Muscle of leg (tissue), 11 donors: ENCODE results near the gene MAP2K5. TPM values are rescaled to one million over a fixed set of nuclear protein-coding genes. Genes with fewer than 3 reads are reported as not detected.

Experiments
- DNase-seq: peaks from one replicate; pipeline ENCODE4 v3.0.0; 2013
- H3K27ac ChIP-seq: one replicate; pipeline ENCODE4 v1.5.1; 2013; ENCODE audit warnings: mild to moderate bottlenecking, low read length, control low read depth
- H3K27me3 ChIP-seq: one replicate; pipeline ENCODE4 v1.6.1; 2013; ENCODE audit warnings: low read length; ENCODE audit not compliant: control insufficient read depth, insufficient read depth
- H3K36me3 ChIP-seq: one replicate; pipeline ENCODE4 v1.6.1; 2013; ENCODE audit warnings: low read length; ENCODE audit not compliant: control insufficient read depth, insufficient read depth
- H3K4me1 ChIP-seq: one replicate; pipeline ENCODE4 v1.6.1; 2013; ENCODE audit warnings: low read length; ENCODE audit not compliant: control insufficient read depth, insufficient read depth
- H3K4me3 ChIP-seq: one replicate; pipeline ENCODE4 v1.5.1; 2013; ENCODE audit warnings: low read length, control low read depth
- H3K9me3 ChIP-seq: replicated peaks from 2 replicates; pipeline ENCODE4 v1.6.1; 2013; ENCODE audit warnings: low read depth, low read length; ENCODE audit not compliant: control insufficient read depth
- WGBS: methylation state at CpG from one replicate; pipeline ENCODE4 v1.1.5; 2013; ENCODE audit warnings: missing lambda C conversion rate; ENCODE audit not compliant: insufficient coverage; 5-methylcytosine and 5-hydroxymethylcytosine counted together
- polyA plus RNA-seq, 8 donors: library from polyadenylated mRNA; unstranded; fragments of 120-200 nt; gene quantifications; one replicate each; pipeline versions ENCODE4 v1.2.1 to v1.2.3, GENCODE V29; 2013; ENCODE audit warnings: inconsistent platforms in 1 of 8, low replicate concordance in 1 of 8; ENCODE audit not compliant: insufficient read length in 8 of 8, insufficient read depth in 1 of 8
- total RNA-seq: library from RNA; stranded (reverse); fragments of 120-200 nt; gene quantifications from one replicate; pipeline ENCODE4 v1.2.4, GENCODE V29; 2013

MAP2K5 gene
- total and polyA plus RNA-seq, 9 donors: 10.2 to 22.6 (median 19.4) TPM

GRCh38 chr15:67771189-67771800 lies 228.8 kb downstream of the MAP2K5 start:
- DNase-seq: no peak
- 10% methylated on average over 2 of the region's 7 CpGs for WGBS
- H3K4me1 ChIP-seq: peaks cover 3% of the 10 kb centered on the region

GRCh38 chr15:67774626-67775025 lies 232.1 kb downstream of the MAP2K5 start:
- DNase-seq: no peak
- H3K27ac ChIP-seq: no peak overlapping the region
- H3K9me3 ChIP-seq: no peaks in the 10 kb centered on the region
- H3K36me3 ChIP-seq: peaks cover 2% of the 10 kb centered on the region
- H3K27me3 ChIP-seq: no peaks in the 10 kb centered on the region
- H3K4me3 ChIP-seq: no peak overlapping the region
- H3K4me1 ChIP-seq: peaks cover 3% of the 10 kb centered on the region
- WGBS: 100% methylated on average over 1 of the region's 3 CpGs

More at GRCh38 chr15:67771189-67771800, 228.8 kb downstream of the MAP2K5 start:
- H3K27me3 ChIP-seq: no peaks in the 10 kb centered on the region
- H3K27ac ChIP-seq: no peak overlapping the region
- peaks cover 2% of the 10 kb centered on the region for H3K36me3 ChIP-seq
- no peak overlapping the region for H3K4me3 ChIP-seq
- no peaks in the 10 kb centered on the region for H3K9me3 ChIP-seq

- Histone ChIP-seq H3K4me3 (no peak overlapping the region), H3K9me3 (no peaks in the 10 kb centered on the region), H3K36me3 (peaks cover 2% of the 10 kb centered on the region), H3K27ac (no peak overlapping the region), H3K4me1 (peaks cover 3% of the 10 kb centered on the region), H3K27me3 (no peaks in the 10 kb centered on the region)
- no peak for DNase-seq
- no CpG with 5 or more reads among the region's 2 CpGs for WGBS
These were observed 232.7 kb downstream of the MAP2K5 start for GRCh38 chr15:67775250-67775649.

GRCh38 chr15:67775998-67776397 lies 233.5 kb downstream of the MAP2K5 start:
- Histone ChIP-seq H3K27ac (no peak overlapping the region), H3K27me3 (no peaks in the 10 kb centered on the region), H3K9me3 (no peaks in the 10 kb centered on the region), H3K4me1 (peaks cover 3% of the 10 kb centered on the region), H3K36me3 (peaks cover 2% of the 10 kb centered on the region), H3K4me3 (no peak overlapping the region)
- DNase-seq: no peak
- 95% methylated on average over 2 of the region's 3 CpGs for WGBS

GRCh38 chr15:67776600-67776999 lies 234.1 kb downstream of the MAP2K5 start:
- no CpG with 5 or more reads among the region's 3 CpGs for WGBS
- no peaks in the 10 kb centered on the region for H3K9me3 ChIP-seq
- no peak overlapping the region for H3K4me3 ChIP-seq
- no peak for DNase-seq
- no peak overlapping the region for H3K27ac ChIP-seq
- peaks cover 2% of the 10 kb centered on the region for H3K36me3 ChIP-seq
- H3K27me3 ChIP-seq: no peaks in the 10 kb centered on the region
- H3K4me1 ChIP-seq: no peaks in the 10 kb centered on the region

- Histone ChIP-seq H3K36me3 (peaks cover 2% of the 10 kb centered on the region), H3K27me3 (no peaks in the 10 kb centered on the region), H3K4me3 (no peak overlapping the region), H3K27ac (no peak overlapping the region), H3K4me1 (no peaks in the 10 kb centered on the region), H3K9me3 (no peaks in the 10 kb centered on the region)
- no peak for DNase-seq
- 61% methylated on average over 2 of the region's 5 CpGs for WGBS
These were observed 234.6 kb downstream of the MAP2K5 start for GRCh38 chr15:67777071-67777470.

- no peak overlapping the region for H3K4me3 ChIP-seq
- no peaks in the 10 kb centered on the region for H3K27me3 ChIP-seq
- H3K27ac ChIP-seq: no peak overlapping the region
- DNase-seq: peak; percentile 29
- H3K4me1 ChIP-seq: no peaks in the 10 kb centered on the region
- 40% methylated on average over 1 of the region's 2 CpGs for WGBS
- H3K36me3 ChIP-seq: peaks cover 3% of the 10 kb centered on the region
- H3K9me3 ChIP-seq: no peaks in the 10 kb centered on the region
These were observed 235.3 kb downstream of the MAP2K5 start for GRCh38 chr15:67777773-67778172.

GRCh38 chr15:67778968-67779548 lies 236.6 kb downstream of the MAP2K5 start:
- DNase-seq: no peak
- 67% methylated on average over 1 of the region's 5 CpGs for WGBS
- Histone ChIP-seq H3K27ac (no peak overlapping the region), H3K4me1 (no peaks in the 10 kb centered on the region), H3K4me3 (no peak overlapping the region), H3K27me3 (no peaks in the 10 kb centered on the region), H3K36me3 (peaks cover 9% of the 10 kb centered on the region), H3K9me3 (no peaks in the 10 kb centered on the region)

GRCh38 chr15:67779549-67780111 lies 237.1 kb downstream of the MAP2K5 start:
- no peak for DNase-seq
- H3K4me1 ChIP-seq: no peaks in the 10 kb centered on the region
- H3K9me3 ChIP-seq: no peaks in the 10 kb centered on the region
- H3K4me3 ChIP-seq: no peak overlapping the region
- peaks cover 9% of the 10 kb centered on the region for H3K36me3 ChIP-seq
- H3K27ac ChIP-seq: no peak overlapping the region
- whole genome bisulfite sequencing: 75% methylated on average over 1 of the region's 6 CpGs
- H3K27me3 ChIP-seq: no peaks in the 10 kb centered on the region

- H3K27ac ChIP-seq: no peak overlapping the region
- H3K4me1 ChIP-seq: no peaks in the 10 kb centered on the region
- peaks cover 11% of the 10 kb centered on the region for H3K36me3 ChIP-seq
- no peak overlapping the region for H3K4me3 ChIP-seq
- WGBS: no CpG with 5 or more reads among the region's 3 CpGs
- no peaks in the 10 kb centered on the region for H3K27me3 ChIP-seq
- DNase-seq: no peak
- H3K9me3 ChIP-seq: no peaks in the 10 kb centered on the region
These were observed 238.6 kb downstream of the MAP2K5 start for GRCh38 chr15:67781061-67781460.
